ENCODE data around the gene XPA.

XPA gene

GRCh38 chr9:97635026-97635425 is 62.1 kb downstream of the XPA start:
- H3K27me3 ChIP-seq (ENCODE audit: insufficient read depth, low read length), result no peaks in the 10 kb centered on the region
- H2BK120ac ChIP-seq (ENCODE audit: insufficient read depth, low read length, poor library complexity), result no peak overlapping the region
- no CpG with 5 or more reads among the region's 7 CpGs for WGBS (ENCODE audit: extremely low coverage, insufficient coverage, insufficient read length)
- H3K4me2 ChIP-seq (ENCODE audit: low read length), result peak overlapping the region; percentile 74
- peak overlapping the region; percentile 81 for H3K4ac ChIP-seq (ENCODE audit: low read depth, low read length)
- H3K27ac ChIP-seq (ENCODE audit: low read depth, low read length), result no peak overlapping the region
- DNase-seq, result peak in 1 of 2 donors; percentile 1
- H3K23ac ChIP-seq (ENCODE audit: low read length), result no peak overlapping the region
- no peak overlapping the region for H4K91ac ChIP-seq (ENCODE audit: low read depth, low read length)
- no peak overlapping the region for H4K8ac ChIP-seq (ENCODE audit: low read depth, low read length)
- peaks cover 21% of the 10 kb centered on the region for H3K79me2 ChIP-seq (ENCODE audit: control insufficient read depth, insufficient read depth, low read length, poor library complexity)
- H3K18ac ChIP-seq (ENCODE audit: low read length), result no peak overlapping the region
- no peak overlapping the region for H2AFZ ChIP-seq (ENCODE audit: insufficient read depth, low read length, poor library complexity)
- no peak overlapping the region for H2BK12ac ChIP-seq (ENCODE audit: low read length)
- no peak overlapping the region for H3K14ac ChIP-seq (ENCODE audit: low read length)
- no peak overlapping the region for H2AK5ac ChIP-seq (ENCODE audit: low read length)
- no peak overlapping the region for H3K4me3 ChIP-seq (ENCODE audit: low read depth, low read length)
- H3K36me3 ChIP-seq (ENCODE audit: control insufficient read depth in 1 of 2, insufficient read depth in 2 of 2, low read length in 2 of 2), result no peaks in the 10 kb centered on the region
- H3K4me1 ChIP-seq (ENCODE audit: control insufficient read depth in 1 of 2, insufficient read depth in 2 of 2, low read length in 2 of 2), result peaks cover 5 to 7% of the 10 kb centered on the region in 2 experiments
- H3K9ac ChIP-seq (ENCODE audit: low read length), result no peak overlapping the region
- H3K9me3 ChIP-seq (ENCODE audit: insufficient read depth, low read depth, low read length), result no peaks in the 10 kb centered on the region
- H4K12ac ChIP-seq (ENCODE audit: low read depth, low read length), result no peak overlapping the region
- no peak overlapping the region for H2BK5ac ChIP-seq (ENCODE audit: low read depth, low read length, poor library complexity)
- peaks cover 23% of the 10 kb centered on the region for H3K79me1 ChIP-seq (ENCODE audit: low read length)

GRCh38 chr9:97633859-97634490 is 63.2 kb downstream of the XPA start:
- Histone ChIP-seq H3K36me3 (ENCODE audit: control insufficient read depth in 1 of 2, insufficient read depth in 2 of 2, low read length in 2 of 2) (no peaks in the 10 kb centered on the region), H2BK5ac (ENCODE audit: low read depth, low read length, poor library complexity) (peak overlapping the region; percentile 41), H3K27me3 (ENCODE audit: insufficient read depth, low read length) (no peaks in the 10 kb centered on the region), H3K4me1 (ENCODE audit: control insufficient read depth in 1 of 2, insufficient read depth in 2 of 2, low read length in 2 of 2) (peaks cover 5 to 7% of the 10 kb centered on the region in 2 experiments), H3K4ac (ENCODE audit: low read depth, low read length) (peak overlapping the region; percentile 59), H3K23ac (ENCODE audit: low read length) (no peak overlapping the region), H3K14ac (ENCODE audit: low read length) (peak overlapping the region; percentile 88), H2BK120ac (ENCODE audit: insufficient read depth, low read length, poor library complexity) (peak overlapping the region; percentile 67), H2BK12ac (ENCODE audit: low read length) (no peak overlapping the region), H4K91ac (ENCODE audit: low read depth, low read length) (peak overlapping the region; percentile 96), H3K9ac (ENCODE audit: low read length) (peak overlapping the region; percentile 98), H3K4me3 (ENCODE audit: low read depth, low read length) (peak overlapping the region; percentile 97), H4K12ac (ENCODE audit: low read depth, low read length) (peak overlapping the region; percentile 26), H3K9me3 (ENCODE audit: insufficient read depth, low read depth, low read length) (no peaks in the 10 kb centered on the region), H3K4me2 (ENCODE audit: low read length) (peak overlapping the region; percentile 74), H3K18ac (ENCODE audit: low read length) (peak overlapping the region; percentile 40), H2AK5ac (ENCODE audit: low read length) (peak overlapping the region; percentile 6), H3K79me1 (ENCODE audit: low read length) (peaks cover 23% of the 10 kb centered on the region), H3K79me2 (ENCODE audit: control insufficient read depth, insufficient read depth, low read length, poor library complexity) (peaks cover 21% of the 10 kb centered on the region), H4K8ac (ENCODE audit: low read depth, low read length) (peak overlapping the region; percentile 80), H3K27ac (ENCODE audit: low read depth, low read length) (peak overlapping the region; percentile 100), H2AFZ (ENCODE audit: insufficient read depth, low read length, poor library complexity) (peak overlapping the region; percentile 19)
- no peak for DNase-seq
- no CpG with 5 or more reads among the region's 43 CpGs for WGBS (ENCODE audit: extremely low coverage, insufficient coverage, insufficient read length)

GRCh38 chr9:97632985-97633858 is 63.9 kb downstream of the XPA start, which contains the start of the genes NCBP1 and TSTD2:
Gene NCBP1, plus strand, starts transcription at chr9:97633821. Its CDS starts 61 bp downstream, at chr9:97633882.
Gene TSTD2, minus strand, starts transcription at chr9:97633368. Its CDS starts 5,806 bp downstream, at chr9:97627562.
- peak within 1 kb of the TSS; percentile 84 for H2BK120ac ChIP-seq (ENCODE audit: insufficient read depth, low read length, poor library complexity)
- no CpG with 5 or more reads among the region's 83 CpGs for WGBS (ENCODE audit: extremely low coverage, insufficient coverage, insufficient read length)
- DNase-seq, result peak; percentile 96 to 98

GRCh38 chr9:97632248-97632984 is 64.7 kb downstream of the XPA start:
- H3K4me3 ChIP-seq (ENCODE audit: low read depth, low read length), result peak overlapping the region; percentile 97
- peak overlapping the region; percentile 56 for H2BK5ac ChIP-seq (ENCODE audit: low read depth, low read length, poor library complexity)
- H3K79me1 ChIP-seq (ENCODE audit: low read length), result peaks cover 23% of the 10 kb centered on the region
- no peak overlapping the region for H3K23ac ChIP-seq (ENCODE audit: low read length)
- H3K4me2 ChIP-seq (ENCODE audit: low read length), result peak overlapping the region; percentile 74
- peaks cover 20% of the 10 kb centered on the region for H3K79me2 ChIP-seq (ENCODE audit: control insufficient read depth, insufficient read depth, low read length, poor library complexity)
- peaks cover 5 to 7% of the 10 kb centered on the region in 2 experiments for H3K4me1 ChIP-seq (ENCODE audit: control insufficient read depth in 1 of 2, insufficient read depth in 2 of 2, low read length in 2 of 2)
- peak in 1 of 2 donors; percentile 85 for DNase-seq
- peak overlapping the region; percentile 95 for H3K9ac ChIP-seq (ENCODE audit: low read length)
- H4K8ac ChIP-seq (ENCODE audit: low read depth, low read length), result peak overlapping the region; percentile 80
- no peaks in the 10 kb centered on the region for H3K36me3 ChIP-seq (ENCODE audit: control insufficient read depth in 1 of 2, insufficient read depth in 2 of 2, low read length in 2 of 2)
- no peaks in the 10 kb centered on the region for H3K27me3 ChIP-seq (ENCODE audit: insufficient read depth, low read length)
- H3K9me3 ChIP-seq (ENCODE audit: insufficient read depth, low read depth, low read length), result no peaks in the 10 kb centered on the region
- peak overlapping the region; percentile 100 for H3K27ac ChIP-seq (ENCODE audit: low read depth, low read length)
- peak overlapping the region; percentile 87 for H4K12ac ChIP-seq (ENCODE audit: low read depth, low read length)
- H3K14ac ChIP-seq (ENCODE audit: low read length), result peak overlapping the region; percentile 94
- H2BK120ac ChIP-seq (ENCODE audit: insufficient read depth, low read length, poor library complexity), result peak overlapping the region; percentile 84
- WGBS (ENCODE audit: extremely low coverage, insufficient coverage, insufficient read length), result no CpG with 5 or more reads among the region's 27 CpGs
- peak overlapping the region; percentile 96 for H4K91ac ChIP-seq (ENCODE audit: low read depth, low read length)
- H3K18ac ChIP-seq (ENCODE audit: low read length), result no peak overlapping the region
- no peak overlapping the region for H3K4ac ChIP-seq (ENCODE audit: low read depth, low read length)
- H2BK12ac ChIP-seq (ENCODE audit: low read length), result no peak overlapping the region
- peak overlapping the region; percentile 84 for H2AFZ ChIP-seq (ENCODE audit: insufficient read depth, low read length, poor library complexity)
- H2AK5ac ChIP-seq (ENCODE audit: low read length), result no peak overlapping the region

More at GRCh38 chr9:97632985-97633858, 63.9 kb downstream of the XPA start, which contains the start of the genes NCBP1 and TSTD2:
- Histone ChIP-seq H2BK12ac (ENCODE audit: low read length) (no peak within 1 kb of the TSS), H3K23ac (ENCODE audit: low read length) (no peak within 1 kb of the TSS), H4K12ac (ENCODE audit: low read depth, low read length) (peak within 1 kb of the TSS; percentile 87), H3K79me2 (ENCODE audit: control insufficient read depth, insufficient read depth, low read length, poor library complexity) (peaks cover 20% of the 10 kb centered on the region), H4K91ac (ENCODE audit: low read depth, low read length) (peak within 1 kb of the TSS; percentile 96), H3K4me1 (ENCODE audit: control insufficient read depth in 1 of 2, insufficient read depth in 2 of 2, low read length in 2 of 2) (peaks cover 5 to 7% of the 10 kb centered on the region in 2 experiments), H2BK5ac (ENCODE audit: low read depth, low read length, poor library complexity) (peak within 1 kb of the TSS; percentile 96), H3K27me3 (ENCODE audit: insufficient read depth, low read length) (no peaks in the 10 kb centered on the region), H4K8ac (ENCODE audit: low read depth, low read length) (peak within 1 kb of the TSS; percentile 80), H3K27ac (ENCODE audit: low read depth, low read length) (peak within 1 kb of the TSS; percentile 100), H3K79me1 (ENCODE audit: low read length) (peaks cover 23% of the 10 kb centered on the region), H3K9me3 (ENCODE audit: insufficient read depth, low read depth, low read length) (no peaks in the 10 kb centered on the region), H3K9ac (ENCODE audit: low read length) (peak within 1 kb of the TSS; percentile 98), H3K18ac (ENCODE audit: low read length) (peak within 1 kb of the TSS; percentile 93), H3K14ac (ENCODE audit: low read length) (peak within 1 kb of the TSS; percentile 94), H3K4me2 (ENCODE audit: low read length) (peak within 1 kb of the TSS; percentile 74), H3K36me3 (ENCODE audit: control insufficient read depth in 1 of 2, insufficient read depth in 2 of 2, low read length in 2 of 2) (no peaks in the 10 kb centered on the region), H3K4me3 (ENCODE audit: low read depth, low read length) (peak within 1 kb of the TSS; percentile 97), H3K4ac (ENCODE audit: low read depth, low read length) (peak within 1 kb of the TSS; percentile 75), H2AK5ac (ENCODE audit: low read length) (peak within 1 kb of the TSS; percentile 6), H2AFZ (ENCODE audit: insufficient read depth, low read length, poor library complexity) (peak within 1 kb of the TSS; percentile 84)

Data from trophoblast cell (in vitro differentiated cells and primary cell).